ENCODE measurements around the gene NIPAL3.
"Not testable (repeated sequence)": the region's sequence is repeated elsewhere in the genome, so short reads cannot be mapped to it uniquely, and the experiment has no call there.

The NIPAL3 gene

DNA sequence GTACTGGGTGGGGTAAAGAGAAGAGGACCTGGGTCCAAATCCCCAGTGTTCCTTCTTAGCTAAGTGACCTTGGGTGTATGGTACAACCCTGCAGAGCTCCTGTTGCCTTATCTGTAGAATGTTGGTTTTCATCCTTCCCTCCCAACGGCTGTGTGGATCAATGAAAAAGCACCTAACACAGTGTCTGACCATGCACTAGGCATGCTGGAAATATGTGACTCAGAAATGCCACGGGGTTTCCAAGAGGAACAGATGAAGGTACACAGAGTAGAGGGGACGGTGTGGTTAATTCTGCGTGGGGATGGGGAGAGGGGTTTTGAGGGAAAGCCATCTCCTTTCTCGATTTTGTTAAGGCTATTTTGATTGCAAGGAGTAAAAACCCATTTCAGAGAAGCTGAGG lies 8.6 kb downstream of the NIPAL3 start:
- peak; percentile 79 for ATAC-seq
- DNase-seq, result peak; percentile 26

DNA sequence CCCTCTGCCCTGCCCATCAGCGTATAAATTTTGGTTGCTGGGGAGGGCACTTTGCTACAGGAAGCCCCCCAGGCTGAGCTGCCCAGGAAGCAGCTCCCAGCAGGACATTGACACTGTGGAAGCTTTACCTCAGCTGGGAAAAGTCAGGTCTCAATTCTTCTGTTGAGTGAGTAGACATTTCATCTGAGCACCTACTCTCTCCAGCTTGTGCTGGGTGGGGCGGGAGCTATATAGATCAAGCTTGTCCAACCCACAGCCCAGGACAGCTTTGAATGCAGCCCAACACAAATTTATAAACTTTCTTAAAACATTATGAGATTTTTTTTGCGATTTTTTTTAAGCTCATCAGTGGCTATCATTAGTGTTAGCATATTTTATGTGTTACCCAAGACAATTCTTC lies 9.4 kb downstream of the NIPAL3 start:
- DNase-seq (no peak), ATAC-seq (no peak)

DNA sequence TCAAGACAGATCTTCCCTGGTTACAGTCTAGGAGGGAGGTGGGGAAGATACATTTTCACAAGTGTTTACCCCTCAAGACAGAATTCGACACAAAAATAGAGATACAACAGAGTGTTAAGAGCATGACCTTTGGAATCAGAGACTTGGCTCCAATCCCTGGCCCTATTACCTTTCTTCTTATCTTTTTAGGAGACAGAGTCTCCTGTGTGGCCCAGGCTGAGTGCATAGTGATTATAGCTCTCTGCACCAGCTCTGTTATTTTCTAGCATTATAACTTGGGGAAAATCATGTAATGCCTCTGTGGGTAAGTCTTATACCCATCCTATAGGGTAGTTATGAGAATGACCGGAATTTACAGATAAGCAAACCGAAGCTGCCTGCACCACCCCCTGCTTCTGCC lies 9.8 kb downstream of the NIPAL3 start:
- no peak for ATAC-seq
- no peak for DNase-seq

DNA sequence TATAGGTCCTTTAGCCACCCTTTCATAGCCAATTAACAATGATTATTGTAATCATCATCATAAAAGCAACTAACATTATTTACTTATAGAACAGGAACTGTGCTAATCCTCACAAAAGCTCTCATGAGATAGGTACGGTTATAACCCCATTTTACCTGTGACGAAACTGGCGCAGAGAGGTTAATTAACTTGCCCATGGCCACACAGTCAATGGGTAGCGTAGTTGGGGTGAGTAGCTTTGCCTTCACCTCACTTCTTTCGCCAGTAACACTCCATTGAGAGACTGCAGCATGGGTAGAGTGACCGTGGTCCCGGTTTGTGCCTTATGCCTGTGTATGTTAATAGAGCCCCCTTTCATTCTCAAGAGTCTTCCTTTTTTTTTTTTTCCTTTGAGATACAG lies 10.3 kb downstream of the NIPAL3 start:
- DNase-seq (no peak), ATAC-seq (no peak)

DNA sequence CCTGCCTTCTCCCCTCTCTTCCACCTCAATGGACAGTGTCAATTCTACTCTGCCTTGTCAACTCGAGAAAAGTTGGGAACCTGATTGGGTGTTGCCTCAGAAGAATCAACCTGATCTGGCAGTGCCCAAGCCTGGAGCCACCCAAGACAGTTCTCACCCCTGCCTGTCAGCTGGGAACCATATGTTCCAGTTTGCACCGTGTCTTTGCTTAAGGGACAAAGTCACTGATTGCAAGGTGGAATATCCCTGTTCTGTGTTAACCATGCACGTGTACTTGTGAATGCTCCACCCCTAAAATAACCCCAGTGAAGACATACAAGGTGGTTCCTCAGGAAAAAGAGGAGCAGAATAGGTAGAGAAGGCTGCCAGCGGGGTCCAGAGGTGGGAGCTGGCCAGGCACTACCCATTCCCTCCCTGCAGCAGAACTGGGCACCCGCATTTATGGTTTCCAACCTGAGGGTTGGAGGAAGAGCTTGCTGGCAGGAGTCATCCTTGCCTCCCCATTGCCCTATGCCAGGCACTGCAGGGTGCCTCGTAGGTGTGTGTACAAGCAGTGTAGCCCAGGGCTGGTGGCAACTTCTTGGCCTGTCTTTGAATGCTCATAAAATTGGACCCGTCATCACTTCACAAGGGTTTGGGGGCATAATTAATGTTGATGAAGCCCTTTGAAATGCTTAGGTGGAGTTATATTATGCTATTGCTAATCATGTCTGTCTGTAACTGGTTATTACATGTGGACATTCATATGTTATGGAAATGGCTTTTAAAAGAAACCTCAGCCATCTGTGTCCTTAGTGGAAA lies 11.3 kb downstream of the NIPAL3 start:
- no peak for ATAC-seq
- no peak for DNase-seq

DNA sequence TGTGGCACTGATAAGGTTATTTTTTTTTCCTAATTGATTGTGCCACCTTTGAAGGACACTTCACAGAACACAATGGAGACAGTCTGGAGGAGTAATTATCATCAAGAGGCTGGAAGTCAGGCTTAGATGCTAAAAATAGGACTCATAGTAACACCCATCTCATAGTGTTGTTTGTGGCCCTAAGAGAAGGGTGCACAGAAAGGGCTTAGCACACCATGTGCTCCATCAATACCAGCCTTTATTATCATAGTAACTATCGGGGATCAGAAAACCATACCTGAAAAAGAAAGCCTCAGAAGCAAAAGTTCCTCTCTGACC lies 11.9 kb downstream of the NIPAL3 start:
- ATAC-seq, result no peak
- DNase-seq, result no peak

DNA sequence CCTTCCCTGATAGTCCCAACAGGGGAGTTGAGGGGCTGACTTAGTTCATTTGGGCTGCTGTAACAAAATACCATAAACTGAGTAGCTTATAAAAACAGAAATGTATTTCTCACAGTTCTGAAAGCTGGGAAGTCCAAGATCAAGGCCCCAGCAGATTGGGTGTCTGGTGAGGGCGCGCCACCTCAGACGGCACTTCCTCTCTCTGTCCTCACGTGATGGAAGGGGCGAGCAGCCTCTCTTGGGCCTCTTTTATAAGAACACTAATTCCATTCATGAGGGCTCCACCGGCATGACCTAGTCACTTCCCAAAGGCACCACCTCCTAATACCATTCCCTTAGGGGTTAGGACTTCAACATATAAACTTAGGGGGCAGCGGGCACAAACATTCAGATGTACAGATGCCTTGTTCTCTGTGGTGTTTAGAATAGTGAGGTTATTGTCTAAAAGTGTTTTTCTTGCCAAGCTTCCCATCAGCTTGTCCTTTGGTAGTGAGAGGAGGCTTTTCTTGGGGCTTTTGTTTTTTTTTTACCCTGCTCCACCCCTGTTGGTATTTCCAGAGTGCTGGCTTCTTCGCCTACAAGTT lies 20.3 kb downstream of the NIPAL3 start:
- ATAC-seq, result no peak
- no peak for DNase-seq

DNA sequence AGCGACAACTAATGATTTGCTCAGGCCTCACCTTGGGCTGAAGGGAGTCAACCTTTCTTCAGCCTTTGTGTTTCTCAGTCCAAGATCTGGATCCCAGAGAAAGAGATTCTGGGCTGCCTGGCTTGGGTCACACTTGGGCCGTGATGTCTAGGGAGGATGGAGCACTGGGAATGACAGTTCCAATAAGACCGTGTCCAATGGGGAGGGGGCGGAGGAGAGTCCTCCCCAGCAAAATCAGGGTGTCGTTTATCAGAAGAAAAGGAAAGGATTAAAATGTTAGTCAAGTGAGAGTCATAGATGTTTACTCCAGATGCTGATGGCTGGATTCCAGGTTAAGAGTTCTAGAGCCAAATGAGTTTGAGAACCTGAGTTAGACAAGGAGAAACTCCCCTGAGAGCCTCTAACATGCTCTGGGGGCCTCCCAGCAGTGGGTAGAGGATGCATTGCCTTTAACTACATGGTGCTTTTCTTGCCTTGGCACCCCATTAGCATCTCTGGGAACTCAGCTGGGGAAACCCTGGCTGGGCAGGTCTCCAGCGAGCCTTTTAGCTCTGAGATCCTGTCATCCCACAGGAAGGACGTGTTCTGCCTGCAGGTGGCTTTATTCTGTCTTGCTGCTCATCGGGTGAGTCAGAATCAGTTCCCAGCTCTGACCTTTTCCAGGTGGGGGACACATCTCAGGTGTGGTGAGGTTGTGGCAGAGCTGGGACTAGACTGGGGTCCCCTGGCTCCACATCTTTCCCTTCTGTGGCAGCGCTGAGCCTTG lies 22.2 kb downstream of the NIPAL3 start:
- no peak for ATAC-seq
- no peak for DNase-seq

DNA sequence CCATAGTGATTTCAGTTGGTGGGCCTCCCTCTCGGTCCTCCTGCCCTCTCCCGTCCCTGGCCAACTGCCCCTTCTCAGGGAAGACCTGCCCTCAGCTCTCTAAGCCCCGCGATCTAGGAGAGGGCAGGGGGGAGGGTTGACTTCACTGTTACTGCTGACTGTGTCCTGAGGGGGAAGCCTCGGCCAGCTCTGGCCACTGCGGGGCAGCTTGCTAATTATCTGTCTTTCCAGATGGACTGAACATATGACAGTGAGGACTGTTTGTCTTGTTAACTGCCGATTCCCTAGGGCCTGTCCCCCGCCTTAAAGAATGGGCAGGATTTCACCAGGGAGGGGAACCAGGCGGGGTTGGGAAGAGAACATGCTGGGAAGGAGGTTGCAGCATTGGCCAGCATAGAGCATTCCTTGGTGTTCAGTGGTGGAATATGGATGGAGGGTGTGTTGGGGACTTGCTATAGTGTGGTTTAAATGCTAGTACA lies 22.9 kb downstream of the NIPAL3 start:
- DNase-seq (no peak), ATAC-seq (no peak)

DNA sequence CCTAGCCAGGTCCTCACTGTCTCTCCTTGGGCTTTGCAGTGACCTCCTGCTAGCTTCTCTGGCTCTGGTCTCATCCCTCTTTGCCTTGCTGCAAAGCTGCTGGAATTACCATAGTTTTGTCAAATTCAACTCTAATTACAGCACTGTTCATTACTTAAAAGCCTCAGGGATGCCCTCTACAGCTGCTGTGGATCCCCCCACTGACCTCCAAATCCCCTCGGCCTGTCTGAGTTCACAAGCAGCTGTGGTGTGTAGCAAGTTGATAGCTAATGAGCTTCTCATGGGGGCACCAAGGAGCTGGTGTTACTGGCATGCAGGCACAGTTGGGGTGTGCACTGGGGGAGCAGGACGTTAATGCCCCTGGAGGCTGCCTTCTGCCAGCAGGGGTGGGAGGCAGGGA lies 24.8 kb downstream of the NIPAL3 start:
- DNase-seq (no peak), ATAC-seq (no peak)

DNA sequence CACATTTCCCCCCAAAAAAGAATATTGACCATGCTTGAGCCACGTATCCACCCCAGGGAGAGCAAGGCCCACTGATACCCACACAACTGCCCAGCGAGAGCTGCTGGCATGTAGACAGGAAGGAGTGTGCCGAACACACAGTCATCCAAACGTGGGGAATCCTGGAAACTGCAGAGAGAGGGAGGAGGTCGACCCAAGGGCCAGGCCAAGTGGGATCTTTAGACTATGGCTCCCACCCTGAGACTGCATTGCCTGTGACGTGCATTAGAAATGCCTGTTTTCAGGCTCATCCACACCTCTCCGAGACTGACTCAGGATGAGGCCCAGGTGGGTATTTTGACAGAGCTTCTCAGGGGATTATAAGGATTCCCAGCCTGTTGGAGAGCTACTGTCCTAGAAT lies 25.9 kb downstream of the NIPAL3 start:
- DNase-seq, result no peak
- ATAC-seq, result no peak

DNA sequence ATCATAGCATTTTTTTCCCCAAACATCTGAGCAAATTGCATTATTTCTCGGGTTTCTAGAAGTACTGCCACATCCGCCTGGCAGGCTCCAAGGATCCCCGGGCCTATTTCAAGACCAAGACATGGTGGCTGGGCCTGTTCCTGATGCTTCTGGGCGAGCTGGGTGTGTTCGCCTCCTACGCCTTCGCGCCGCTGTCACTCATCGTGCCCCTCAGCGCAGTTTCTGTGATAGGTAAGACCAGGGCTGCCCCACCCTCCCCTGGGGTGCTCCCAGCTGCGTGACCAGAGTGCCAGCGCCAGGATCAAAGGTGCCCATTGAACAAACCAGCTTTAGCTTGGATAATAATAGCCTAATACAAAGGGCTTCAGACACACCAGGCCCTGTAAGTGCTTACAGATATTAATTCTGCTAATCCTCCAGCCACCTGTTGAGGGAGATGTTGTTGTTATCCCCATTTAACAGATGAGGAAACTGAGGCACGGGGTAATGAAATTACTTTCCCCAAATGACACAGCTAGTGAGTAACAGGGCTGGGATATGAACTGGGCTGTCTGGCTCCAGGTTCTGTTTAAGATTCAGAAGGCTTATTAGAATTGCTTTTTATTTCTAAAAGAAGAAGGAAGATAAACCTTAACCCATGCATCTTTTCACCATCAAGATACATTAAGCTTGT lies 26.5 kb downstream of the NIPAL3 start:
- ATAC-seq, result no peak
- DNase-seq, result no peak

DNA sequence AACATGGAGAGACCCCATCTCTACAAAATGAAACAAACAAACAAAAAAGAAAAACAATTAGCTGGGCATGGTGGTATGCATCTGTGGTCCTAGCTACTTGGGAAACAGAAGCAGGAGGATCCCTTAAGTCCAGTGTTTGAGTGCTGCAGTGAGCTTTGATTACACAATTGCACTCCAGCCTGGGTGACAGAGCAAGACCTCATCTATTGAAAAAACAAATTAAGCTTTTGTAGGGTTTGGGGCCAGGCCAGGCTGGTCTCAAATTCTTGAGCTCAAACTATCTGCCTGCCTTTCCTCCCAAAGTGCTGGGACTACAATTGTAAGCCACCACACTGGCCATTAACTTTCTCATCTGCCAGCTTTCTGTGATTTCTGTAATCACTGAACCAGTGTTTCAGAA lies 27.2 kb downstream of the NIPAL3 start:
- no peak for ATAC-seq
- no peak for DNase-seq

DNA sequence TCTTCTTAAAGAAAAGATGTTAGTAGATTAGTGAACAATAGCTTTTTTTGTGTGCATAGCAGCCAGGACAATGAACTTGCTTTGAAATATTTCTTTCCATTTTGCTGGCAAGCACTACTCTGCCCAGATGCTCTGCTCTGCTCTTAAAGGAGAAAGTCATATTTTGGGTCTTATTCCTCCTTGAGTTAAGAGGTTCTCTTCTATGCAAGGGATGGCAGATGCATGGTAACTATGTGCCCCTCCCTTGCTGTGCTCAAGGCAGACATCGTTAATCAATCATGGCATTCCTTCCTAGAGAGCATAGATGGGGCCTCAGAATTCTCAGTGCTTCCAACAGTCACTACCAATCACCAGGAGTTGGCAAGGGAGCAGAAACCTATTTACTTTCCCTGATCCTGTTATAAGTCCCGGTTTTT lies 27.6 kb downstream of the NIPAL3 start:
- DNase-seq (no peak), ATAC-seq (no peak)

DNA sequence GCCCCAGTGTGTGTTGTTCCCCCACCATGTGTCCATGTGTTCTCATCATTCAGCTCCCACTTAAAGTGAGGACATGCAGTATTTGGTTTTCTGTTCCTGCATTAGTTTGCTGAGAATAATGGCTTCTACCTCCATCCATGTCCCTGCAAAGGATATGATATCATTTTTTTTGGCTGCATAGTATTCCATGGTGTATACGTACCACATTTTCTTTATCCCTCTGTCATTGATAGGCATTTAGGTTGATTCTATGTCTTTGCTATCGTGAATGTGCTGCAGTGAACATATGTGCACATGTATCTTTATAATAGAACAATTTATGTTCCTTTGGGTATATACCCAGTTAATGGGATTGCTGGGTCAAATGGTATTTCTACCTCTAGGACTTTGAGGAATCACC lies 30.8 kb downstream of the NIPAL3 start:
- DNase-seq, ATAC-seq: not testable (repeated sequence)

DNA sequence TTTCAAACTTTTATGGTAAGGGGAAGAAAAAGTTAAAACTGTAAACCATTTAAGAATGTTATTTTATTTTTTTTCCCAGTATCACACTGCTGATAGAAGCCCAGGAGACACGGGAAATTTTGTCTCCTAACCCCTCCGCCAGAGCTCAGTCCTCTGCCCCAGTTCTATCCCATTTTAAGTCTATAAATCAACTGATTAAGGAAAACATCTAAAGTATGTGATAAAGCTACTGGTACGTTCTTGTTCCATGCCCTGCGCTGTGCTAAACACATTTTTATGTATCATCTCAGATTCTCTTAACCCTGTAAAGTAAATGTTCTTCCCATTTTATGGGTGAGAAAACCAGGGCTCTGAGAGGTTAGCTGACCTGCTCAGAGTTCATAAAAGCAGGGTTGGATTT lies 34.7 kb downstream of the NIPAL3 start:
- ATAC-seq (no peak), DNase-seq (no peak)

DNA sequence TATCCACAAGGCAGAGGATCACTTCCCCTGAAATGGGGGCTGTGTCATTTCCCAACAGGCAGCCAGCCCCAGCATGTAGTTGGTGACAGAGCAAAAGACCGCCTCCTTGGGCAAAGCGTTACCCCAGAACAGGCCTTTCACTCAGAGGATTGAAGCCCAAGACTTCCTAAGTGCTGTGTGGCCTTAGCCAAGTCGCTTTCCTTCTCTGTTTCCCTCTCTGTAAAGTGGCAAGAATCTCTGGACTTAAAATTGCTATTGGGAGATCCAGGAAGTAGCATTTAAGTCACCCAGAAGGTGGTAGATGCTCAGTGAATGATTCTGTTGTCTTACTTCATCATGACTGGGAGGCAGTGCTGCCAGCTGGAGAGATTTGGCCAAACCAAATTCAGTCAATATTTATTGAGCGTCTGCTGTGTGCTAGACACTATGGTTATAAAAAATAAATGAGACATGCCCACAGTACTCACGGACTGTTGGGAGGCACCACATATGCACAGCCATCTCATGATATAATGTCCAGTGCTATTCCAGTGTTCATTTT lies 35.3 kb downstream of the NIPAL3 start:
- ATAC-seq (no peak), DNase-seq (no peak)

DNA sequence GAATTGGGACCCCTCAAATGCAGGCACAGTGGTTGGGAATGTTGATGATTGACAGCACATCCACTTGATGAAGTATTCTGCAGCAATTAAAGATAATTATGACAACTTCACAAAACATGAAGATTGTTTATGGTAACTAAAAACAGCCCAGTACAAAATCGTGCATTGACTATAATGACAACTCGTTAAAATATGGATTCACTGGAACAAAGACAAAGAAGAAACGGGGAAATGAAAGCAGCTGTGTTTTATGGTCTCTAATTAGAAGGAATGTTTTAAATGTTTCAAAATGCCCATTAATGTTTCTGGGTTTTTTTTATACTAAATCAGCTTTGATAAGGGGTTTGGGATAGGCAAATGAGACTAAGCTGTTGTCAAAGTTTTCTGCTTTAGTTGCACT lies 36.1 kb downstream of the NIPAL3 start:
- no peak for DNase-seq
- no peak for ATAC-seq

DNA sequence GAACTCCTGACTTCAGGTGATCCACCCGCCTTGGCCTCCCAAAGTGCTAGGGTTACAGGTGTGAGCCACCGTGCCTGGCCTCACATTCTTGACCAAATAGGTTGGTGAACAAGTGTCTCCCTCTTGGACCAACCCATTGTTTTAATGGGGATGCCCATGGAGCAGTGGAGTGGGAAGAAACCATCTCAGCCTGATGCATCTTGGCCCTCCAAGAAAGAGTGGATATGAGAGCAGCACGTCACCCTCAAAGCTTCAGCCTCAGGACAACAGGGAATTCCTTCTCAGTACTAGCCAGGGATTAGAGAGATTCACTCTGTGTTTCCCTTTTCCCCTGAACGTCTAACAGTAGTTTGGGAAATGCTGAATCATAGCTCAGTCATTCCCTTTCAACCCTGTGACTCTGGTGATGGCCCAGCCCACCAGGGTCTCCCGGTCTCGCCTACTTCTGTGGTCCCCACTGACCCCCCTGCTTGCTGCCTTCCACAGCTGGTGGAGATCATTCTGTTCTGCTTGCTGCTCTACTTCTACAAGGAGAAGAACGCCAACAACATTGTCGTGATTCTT lies 37.4 kb downstream of the NIPAL3 start:
- ATAC-seq, result no peak
- DNase-seq, result no peak

DNA sequence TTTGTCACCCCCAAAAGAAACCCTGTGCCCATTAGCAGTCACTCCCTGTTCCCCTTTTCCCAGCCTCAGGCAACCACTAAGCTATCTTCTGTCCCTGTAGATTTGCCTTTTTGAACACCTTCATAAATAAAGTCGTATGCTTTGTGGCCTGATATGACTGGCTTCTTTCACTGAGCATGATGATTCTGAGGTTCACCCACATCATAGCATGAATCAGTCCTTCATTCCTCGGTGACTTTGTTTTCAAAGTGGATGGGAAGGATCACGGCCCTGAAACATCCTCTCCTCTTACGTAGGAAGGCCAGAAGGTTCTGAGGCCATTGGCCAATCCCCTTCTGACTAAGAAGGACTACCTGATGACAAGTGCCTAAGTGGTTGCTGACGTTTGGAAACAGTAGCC lies 39.1 kb downstream of the NIPAL3 start:
- ATAC-seq (no peak), DNase-seq (no peak)

DNA sequence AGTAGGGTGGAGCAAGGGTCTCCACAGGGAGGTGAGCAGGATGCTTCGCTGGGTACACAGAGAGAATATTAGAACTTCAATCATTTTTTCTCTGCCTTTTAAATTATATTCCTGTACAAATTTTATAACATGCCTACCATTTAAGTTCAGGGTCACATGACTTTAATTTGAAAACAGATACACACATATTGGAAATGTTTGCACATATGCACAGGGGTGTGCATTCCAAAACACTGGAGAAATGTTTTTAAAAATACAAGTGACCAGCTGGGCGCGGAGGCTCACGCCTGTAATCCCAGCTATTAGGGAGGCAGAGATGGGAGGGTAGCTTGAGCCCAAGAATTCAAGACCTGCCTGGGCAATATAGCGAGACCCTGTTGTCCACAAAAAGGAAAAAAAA lies 39.7 kb downstream of the NIPAL3 start:
- ATAC-seq (no peak), DNase-seq (no peak)

DNA sequence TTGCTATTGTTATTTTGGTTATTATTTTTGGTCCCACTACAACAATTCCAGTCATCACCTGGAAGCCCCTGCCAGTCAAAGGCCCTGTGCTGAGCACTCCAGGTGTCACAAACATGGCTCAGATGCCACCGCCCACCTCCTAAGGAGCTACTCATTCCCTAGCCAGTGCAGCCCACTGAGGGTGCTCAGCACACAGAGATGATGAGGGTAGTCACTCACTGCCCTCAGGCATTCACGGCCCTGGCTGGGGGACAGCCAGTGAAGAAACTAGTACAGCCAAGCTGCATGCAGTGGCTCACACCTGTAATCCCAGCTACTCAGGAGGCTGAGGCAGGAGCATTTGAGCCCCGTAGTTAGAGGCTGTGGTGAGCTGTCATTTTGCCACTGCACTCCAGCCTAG lies 42.3 kb downstream of the NIPAL3 start:
- no peak for ATAC-seq

More for the DNA sequence above, 42.3 kb downstream of the NIPAL3 start:
- no peak for DNase-seq

All from stimulated activated naive CD8-positive, alpha-beta T cell treated with anti-CD3 and anti-CD28 coated beads, Interleukin-15, Interleukin-2, amounts not matched to agents 100 U/mL and 50 U/mL, for 24 hours (primary cell).